HCT116 (cell line): ENCODE data around the gene DHRSX.
A peak's percentile ranks its signal among the peaks of the same experiment; 100 is the strongest.

Source experiments
- EZH2phosphoT487 ChIP-seq: fragments of 200-600 bp; IDR thresholded peaks from 2 replicates; pipeline ENCODE4 v1.6.1; 2018; ENCODE audit warnings: antibody characterized with exemption, borderline replicate concordance
- POLR2AphosphoS5 ChIP-seq: IDR thresholded peaks from 2 replicates; pipeline ENCODE4 v1.6.1; 2011; ENCODE audit warnings: mild to moderate bottlenecking, low read depth, low read length, moderate library complexity
- TF ChIP-seq, protein P1 (sequence below), 3 experiments: fragments of 200-600 bp in 1 of 3; sonication (generic) in 1 of 3; IDR thresholded peaks in 2 of 3; conservative IDR thresholded peaks in 1 of 3; 2 replicates each; pipeline ENCODE4 v1.5.1; 2012 to 2017; ENCODE audit warnings: low read depth in 2 of 3, low read length in 2 of 3, antibody characterized with exemption in 1 of 3, borderline replicate concordance in 1 of 3, control low read depth in 1 of 3, mild to moderate bottlenecking in 1 of 3, mixed read lengths in 1 of 3, mixed run types in 1 of 3, moderate library complexity in 1 of 3; ENCODE audit not compliant: insufficient read depth in 1 of 3
- TF ChIP-seq, protein P2 (sequence below): IDR thresholded peaks from 2 replicates; pipeline ENCODE4 v1.6.1; 2012

DNA sequence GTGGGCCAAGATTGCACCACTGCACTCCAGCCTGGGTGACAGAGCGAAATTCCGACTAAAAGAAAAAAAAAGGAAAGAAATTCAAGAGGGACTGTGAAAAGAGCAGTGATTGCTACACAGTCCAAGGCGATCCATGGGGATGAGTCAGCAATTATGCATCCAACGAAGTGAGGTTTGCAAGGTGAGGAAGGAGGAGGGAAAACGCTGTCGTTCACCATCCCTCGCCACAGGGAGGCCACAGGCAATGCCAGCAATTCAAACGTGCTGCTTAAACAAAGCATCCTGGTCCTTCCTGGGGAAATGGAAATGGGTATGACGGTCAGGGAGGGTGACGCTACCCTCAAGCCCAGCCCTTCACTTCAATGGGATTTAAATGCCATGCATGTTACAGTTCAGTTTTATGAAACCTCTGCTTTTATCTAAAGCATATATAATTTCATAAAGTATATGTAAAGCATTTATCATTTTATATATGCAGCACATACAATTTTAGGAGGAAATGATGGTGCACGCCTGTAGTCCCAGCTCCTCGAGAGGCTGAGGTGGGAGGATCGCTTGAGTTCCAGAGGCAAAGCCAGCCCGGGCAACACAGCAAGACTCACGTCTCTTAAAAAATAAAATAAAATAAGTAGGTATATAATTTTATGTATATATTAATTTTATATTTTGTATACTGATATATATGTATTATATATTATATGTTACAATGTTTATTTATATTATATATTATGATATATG lies 108.7 kb downstream of the DHRSX start:
- TF ChIP-seq, protein P1, sequence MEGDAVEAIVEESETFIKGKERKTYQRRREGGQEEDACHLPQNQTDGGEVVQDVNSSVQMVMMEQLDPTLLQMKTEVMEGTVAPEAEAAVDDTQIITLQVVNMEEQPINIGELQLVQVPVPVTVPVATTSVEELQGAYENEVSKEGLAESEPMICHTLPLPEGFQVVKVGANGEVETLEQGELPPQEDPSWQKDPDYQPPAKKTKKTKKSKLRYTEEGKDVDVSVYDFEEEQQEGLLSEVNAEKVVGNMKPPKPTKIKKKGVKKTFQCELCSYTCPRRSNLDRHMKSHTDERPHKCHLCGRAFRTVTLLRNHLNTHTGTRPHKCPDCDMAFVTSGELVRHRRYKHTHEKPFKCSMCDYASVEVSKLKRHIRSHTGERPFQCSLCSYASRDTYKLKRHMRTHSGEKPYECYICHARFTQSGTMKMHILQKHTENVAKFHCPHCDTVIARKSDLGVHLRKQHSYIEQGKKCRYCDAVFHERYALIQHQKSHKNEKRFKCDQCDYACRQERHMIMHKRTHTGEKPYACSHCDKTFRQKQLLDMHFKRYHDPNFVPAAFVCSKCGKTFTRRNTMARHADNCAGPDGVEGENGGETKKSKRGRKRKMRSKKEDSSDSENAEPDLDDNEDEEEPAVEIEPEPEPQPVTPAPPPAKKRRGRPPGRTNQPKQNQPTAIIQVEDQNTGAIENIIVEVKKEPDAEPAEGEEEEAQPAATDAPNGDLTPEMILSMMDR (IDR thresholded peaks at IDR 0.05 in 2 of 3, conservative IDR thresholded peaks at IDR 0.05 in 1 of 3; ENCODE audit: borderline replicate concordance in 1 of 3, insufficient read depth in 1 of 3, low read depth in 2 of 3, low read length in 2 of 3), result 0 out of 6 replicates have a peak, but pooled peaks of 1 of the 3 experiments have one; percentile 6
- TF ChIP-seq, protein P2, sequence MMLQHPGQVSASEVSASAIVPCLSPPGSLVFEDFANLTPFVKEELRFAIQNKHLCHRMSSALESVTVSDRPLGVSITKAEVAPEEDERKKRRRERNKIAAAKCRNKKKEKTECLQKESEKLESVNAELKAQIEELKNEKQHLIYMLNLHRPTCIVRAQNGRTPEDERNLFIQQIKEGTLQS, result no peak
- TF ChIP-seq POLR2AphosphoS5 (peak; percentile 38; the same call in 1 of the 2 replicates), EZH2phosphoT487 (no peak)
